ENCODE data around the gene LIPC.

The LIPC gene

DNA sequence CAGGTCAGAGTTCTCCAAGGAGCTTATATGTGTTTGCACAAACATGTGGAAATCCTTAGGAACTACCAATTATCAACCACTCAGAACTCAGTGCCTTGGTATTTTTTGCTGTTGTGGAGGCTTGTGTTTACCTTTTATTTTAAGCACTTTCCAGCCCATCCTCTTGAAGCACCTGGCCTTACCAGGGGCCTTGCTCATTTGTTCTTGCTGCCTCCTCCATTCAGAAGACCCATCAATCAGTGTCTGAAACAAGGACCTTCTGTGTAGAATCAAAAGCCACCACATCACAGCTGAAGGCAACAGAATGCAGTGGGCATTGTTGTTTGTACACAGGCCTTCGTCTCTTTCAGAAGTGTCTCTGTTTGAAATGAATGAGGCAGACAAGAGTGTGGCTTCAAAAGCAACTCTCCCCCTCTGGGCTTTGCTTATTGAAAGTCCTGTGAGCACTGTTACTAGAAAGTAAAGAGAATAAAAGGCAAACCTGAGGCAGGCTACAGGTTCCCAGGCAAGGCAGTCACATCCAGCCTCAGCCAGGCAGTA is 24.5 kb upstream of the LIPC start:
- DNase-seq: no peak

DNA sequence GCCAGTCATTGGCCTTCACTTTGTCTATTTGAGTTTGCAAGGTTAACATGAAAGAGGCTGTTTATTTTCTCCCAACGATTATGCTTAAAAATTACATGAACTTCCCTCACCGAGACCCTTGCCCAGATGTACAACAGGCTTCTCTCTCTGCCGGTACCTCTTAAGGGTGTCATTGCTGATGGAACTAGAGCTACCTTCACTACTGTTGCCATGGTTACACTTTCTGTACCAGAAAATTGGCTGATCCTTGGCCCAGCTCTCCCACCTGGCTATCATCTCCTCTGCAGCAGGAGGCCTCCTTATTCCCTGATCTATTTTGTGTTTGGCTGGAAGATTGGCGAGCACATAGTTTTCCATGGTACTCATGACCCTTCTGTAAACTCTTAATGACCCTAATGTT is 24.0 kb upstream of the LIPC start:
- DNase-seq: no peak

DNA sequence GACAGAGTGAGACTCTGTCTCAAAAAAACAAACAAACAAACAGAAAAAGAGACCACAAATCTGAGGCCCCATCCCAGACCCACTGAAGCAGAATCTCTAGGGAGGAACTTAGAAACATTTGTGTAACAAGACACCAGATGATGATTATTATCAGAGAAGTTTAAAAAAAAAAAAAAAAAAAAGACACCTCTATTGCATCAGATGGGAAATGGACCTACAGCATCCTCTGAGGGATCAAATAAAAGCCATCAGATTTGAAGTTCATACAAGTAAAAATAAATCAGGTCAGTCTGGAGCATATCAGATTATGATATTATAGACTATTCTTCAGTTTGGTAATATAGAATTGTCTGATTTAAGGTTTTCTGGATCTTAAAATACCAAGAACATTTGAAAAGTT is 21.9 kb upstream of the LIPC start:
- no peak for DNase-seq

DNA sequence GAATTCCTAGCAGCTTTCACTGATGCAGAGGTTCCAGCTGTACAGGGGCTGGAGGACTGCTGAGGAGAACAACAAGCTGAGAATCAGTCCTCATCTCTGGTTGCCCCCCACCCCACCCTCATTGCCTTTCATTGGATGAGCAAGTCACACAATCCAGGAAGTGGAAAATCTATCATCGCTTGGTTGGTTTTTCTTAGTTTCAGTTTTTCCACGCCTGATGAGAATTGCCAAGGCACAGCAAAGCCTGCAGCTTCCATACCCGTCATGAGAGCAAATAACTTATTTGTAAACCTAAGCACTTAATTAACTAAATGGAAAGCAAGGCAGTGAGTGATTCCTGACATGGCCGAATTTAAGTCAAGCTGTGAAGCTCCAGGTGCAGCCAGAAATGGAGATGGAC is 21.4 kb upstream of the LIPC start:
- DNase-seq: peak; percentile 66

DNA sequence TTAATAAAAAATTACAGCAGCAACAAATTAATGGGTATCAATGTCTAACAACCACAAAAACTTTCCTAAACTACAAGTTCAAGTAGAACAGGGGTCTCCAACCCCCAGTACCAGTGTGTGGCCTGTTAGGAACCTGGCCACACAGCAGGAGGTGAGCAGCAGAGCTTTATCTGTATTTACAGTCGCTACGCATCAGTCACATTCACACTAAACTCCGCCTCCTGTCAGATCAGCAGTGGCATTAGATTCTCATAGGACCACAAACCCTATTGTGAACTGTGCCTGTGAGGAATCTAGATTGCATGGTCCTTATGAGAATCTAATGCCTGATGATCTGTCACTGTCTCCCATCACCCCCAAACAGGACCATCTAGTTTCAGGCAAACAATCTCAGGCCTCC is 18.5 kb upstream of the LIPC start:
- no peak for DNase-seq

DNA sequence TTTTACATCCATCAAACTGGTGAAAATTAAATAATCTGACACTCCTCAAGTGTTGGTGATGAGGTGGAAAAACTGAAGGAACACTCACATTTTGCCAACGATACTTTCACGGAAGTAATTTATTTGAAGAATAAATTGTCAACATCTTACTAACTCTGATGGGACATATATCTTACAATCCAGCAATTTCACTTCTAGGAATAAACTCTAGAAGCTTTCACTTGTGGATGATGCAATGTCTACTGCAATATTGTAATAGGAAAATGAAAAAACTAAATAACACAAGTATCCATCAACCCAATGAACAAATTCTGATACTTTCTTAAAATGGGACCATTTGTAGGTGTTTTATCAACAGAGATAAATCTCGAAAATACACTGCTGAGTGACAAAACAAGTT is 16.2 kb upstream of the LIPC start:
- no peak for DNase-seq

DNA sequence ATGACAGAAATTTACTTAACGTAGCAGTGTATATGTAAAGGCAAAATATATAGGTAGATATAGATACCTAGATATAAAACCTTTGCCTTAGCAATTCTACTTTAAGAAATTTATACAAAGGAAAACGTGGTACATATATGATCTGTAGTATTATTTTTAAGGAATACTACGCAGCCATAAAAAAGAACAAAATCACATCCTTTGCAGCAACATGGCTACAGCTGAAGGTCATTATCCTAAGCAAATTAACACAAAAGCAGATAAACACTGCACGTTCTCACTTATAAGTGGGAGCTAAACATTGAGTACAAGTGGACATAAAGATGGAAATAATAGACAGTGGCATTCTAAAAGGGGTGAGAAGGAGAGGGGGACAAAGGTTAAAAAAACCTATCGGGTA is 14.8 kb upstream of the LIPC start:
- DNase-seq: no peak

DNA sequence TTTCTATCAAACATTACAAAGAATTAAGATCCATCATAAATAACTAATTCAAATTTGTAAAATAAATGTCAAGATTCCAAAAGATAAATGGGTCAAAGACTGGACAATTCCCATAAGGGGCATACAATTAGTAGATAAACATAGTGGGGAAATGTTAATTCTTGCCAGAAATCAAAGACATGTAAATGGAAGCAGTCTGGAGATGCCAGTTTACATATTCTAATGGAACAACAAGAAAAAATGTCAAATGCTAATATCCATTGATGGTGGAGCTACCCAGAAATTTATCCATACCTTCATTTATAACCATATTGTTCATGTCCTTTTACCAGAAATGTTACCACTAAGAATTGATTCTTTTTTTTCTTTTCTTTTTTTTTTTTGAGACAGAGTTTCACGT is 13.7 kb upstream of the LIPC start:
- no peak for DNase-seq

DNA sequence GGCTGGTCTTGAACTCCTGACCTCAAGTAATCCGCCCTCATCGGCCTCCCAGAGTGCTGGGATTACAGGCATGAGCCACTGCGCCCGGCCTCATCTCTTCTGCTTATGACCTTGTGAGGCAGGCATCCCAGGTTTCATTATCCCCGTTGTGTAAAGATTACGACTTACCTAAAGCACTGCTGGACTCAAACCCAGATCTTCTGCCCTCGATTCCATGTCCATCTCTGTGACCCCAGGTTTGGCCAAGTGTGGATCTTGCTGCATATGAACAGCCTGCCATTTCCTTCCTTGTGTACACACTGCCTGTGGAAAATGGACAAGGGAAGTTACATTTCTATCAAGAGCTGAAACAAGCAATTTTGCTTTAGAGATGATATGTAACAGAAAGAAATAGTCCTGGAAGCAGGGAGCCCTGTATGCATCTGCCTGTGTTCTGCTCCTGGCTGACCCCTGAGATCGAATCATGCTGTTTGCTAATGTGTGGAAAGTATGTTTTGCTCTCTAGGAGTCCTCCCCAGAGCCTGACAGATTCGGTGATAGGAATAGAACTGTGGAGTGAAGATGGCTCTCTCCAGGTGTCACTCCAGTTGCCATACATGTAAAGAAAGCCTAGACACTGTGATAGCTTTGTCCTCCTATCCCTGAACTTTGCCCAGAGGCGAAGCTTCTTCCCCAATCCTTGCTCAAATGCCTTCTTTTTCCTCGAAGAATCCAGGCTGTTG is 11.8 kb upstream of the LIPC start:
- DNase-seq: no peak

DNA sequence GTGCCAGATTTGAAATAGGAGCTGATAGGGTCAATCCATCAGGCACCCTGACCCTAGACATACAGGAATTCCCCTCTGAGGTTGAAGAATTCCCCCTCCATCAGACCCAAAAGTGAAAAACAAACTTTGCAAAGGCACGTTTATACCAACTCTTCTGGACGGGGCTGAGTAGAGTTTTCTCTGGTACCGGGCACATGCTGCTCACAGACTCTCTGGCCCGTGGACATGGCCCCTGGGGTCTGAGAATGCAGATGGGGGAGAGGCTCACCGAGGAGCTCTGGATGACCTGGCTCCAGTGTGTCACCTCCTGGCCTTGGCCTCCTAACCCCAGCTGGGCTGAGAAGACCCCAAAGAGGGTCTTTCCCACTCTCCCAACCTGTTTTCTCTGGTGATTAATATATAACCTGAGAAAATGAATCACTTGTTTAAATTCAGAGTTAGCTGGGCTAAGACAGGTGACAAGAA is 11.2 kb upstream of the LIPC start:
- DNase-seq: no peak

DNA sequence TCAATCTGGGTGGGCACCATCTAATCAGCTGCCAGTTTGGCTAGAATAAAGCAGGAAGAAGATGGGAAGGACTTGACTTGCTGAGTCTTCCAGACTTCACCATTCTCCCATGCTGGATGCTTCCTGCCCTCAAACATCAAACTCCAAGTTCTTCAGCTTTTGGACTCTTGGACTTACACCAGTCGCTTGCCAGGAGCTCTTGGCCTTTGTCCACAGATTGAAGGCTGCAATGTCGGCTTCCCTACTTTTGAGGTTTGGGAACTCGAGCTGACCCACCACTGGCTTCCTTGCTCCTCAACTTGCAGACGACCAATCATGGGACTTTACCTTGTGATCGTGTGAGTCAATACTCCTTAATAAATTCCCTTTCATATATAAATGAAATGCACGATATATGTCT is 8.6 kb upstream of the LIPC start:
- no peak for DNase-seq

DNA sequence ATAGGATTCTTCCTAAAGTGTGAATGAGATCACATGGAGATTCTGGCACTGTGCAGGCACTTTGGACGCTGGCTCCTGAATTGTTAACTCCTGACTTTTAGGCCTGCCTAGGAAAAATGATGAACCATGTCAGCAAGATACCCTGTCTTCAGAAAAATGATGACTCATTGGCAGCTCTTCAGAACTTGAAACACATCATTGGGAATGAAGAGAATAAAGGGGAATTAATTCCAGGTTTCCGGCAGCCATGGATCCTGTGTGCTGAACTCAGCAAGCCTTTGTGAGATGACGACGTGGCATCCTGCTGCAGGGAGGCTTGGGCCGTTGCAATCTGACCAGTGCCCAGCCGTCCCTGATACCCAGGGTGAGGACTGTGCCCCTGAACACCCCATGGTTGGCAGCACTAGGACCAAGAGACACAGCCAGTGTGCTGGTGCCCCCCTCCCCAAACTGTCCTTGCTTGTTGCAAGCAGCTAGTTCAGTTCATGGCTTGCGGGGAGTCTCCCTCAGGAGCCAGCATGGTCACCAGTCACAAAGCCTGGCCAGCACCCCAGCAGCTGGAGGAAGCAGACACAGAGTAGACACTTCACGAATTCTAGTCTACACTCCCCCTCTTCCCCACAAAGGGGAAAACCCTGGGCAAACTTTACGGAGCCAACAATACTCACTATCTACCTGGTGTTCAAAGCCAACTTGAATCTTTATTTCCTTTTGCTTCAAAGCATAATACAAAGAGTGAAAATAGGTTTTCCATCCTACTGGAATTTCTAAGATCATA is 7.8 kb upstream of the LIPC start:
- peak; percentile 95 for DNase-seq

DNA sequence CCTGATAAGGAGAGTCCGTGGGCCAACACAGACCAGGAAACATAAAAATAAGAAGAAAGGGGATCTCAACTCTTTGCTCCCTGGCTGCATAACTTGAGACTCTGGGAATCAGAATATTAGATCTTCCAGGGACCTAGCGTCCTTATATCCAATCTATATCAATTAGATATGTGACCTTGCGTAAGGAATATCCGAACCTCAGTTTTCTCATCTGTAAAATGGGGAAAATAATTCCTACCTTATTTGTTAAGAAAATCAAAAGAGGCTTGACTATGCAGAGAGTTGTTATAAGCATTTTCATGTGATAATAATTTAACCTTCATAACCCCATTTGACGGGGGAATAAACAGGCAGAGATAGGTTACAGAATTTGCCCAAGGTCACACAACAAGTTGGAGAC is 7.1 kb upstream of the LIPC start:
- DNase-seq: no peak

DNA sequence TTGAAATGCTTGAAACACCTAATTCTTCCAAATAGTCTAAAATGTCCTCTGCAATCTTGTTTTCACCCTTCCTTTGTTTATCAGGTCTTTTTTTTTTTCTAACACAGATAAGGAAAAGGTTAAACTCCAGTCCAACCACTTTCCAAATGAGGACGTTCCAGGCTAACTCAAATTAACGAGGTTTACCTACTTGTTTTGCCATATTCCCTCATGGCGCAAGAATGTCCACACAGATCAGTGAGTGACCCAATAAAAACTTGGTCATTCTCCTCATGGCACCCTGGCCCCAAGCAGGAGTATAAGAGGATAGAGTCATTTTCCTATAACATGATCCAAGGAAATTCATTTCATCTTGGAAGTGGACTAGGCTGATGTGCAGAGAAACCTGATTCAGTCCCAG is 6.6 kb upstream of the LIPC start:
- no peak for DNase-seq

DNA sequence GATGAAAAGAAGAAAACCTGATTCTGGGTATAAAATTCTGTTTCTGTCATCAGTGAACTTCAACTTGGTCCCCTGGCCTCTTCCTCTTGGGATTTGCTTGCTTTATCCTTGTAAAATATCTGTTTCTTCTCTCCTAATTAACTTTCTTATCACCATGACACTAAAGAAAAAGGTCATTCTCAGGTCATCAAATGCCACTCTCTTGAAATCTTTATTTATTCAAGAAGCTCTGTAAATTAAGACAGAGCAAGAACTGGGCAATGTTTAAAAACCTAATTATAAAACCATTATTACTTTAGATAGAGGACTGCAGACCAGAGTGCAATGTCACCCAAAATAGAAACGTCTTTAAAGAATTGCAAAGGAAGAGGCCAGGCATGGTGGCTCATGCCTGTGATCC is 6.0 kb upstream of the LIPC start:
- no peak for DNase-seq

DNA sequence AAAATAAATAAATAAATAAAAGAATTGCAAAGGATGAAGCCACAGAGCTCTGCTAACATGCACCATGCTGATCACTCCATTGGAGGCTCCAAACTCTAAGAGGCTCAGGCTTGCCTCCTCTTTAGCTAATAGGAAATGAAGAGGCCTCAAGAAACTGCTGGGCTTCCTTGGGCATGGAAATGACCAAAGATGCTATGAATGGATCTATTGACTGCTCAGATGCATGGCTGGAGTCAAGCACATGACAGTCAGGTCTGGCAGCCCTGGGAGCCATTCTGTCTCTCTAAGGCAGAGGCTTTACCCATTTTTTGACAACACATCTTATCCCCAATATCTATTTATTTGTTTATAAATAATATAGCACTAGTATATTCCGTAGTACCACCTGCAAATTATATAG is 5.3 kb upstream of the LIPC start:
- DNase-seq: no peak

DNA sequence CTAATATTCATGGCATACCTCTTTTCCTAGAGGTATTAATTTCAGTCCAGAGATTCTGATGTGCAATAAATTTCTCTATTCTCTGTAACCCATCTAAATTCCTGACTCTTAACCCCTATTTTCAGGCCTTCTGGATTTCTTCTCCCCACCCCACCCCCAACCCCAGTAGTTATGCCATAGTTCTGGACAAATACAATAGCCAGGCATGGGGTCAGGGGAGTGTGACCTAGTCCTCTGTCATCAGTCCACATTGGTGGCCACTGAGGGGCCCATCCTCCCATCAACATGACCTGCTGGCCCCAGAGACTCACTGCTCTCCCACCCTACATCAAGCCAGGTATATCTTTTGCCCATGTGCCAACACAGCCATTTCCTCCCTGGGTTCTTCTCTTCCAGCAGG is 3.8 kb upstream of the LIPC start:
- DNase-seq: no peak

DNA sequence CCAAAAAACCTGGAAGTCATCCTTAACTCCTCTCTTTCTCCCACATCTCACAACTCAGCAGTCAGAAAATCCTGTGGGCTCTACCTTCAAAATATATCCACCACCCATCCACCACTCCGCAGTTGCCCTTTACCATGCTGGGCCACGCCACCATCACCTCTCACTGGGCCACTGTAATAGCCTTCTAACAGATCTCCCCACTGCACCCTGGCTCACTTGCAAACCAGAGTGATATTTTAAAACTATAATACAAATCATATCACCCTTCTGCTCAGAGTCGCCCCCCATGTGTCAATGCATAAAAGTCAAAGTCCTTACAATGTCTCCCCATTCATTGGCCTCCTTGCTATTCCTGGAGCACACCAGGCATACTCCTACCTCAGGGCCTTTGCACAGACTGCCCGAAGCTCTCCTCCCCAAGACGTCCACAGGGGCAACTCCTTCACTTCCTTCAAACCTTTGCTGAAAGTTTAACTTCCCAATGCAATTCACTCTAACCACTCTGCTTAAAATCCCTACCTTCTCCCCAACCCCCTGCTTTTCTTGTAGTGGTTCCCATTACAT is 1.5 kb upstream of the LIPC start:
- no peak for DNase-seq

DNA sequence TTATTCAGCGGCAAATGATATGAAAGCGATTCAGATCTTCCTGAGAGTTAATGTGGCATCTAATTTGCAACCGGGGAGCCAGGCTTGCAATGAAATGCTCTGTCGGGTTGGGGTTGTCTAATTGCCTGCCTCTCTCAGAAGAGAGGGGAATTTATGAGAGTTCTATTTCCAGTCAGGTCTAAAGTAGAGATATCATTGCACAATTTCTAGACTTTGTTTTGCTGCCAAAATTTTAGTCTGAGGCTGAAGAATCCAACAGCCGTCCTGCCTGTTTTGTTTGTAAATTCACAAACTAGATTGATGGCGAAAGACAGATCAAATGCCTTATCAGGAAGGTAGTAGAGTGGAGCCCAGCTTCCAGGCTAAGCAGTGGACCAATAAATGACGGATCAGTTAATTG is 610 bp downstream of the LIPC start:
- DNase-seq: no peak

DNA sequence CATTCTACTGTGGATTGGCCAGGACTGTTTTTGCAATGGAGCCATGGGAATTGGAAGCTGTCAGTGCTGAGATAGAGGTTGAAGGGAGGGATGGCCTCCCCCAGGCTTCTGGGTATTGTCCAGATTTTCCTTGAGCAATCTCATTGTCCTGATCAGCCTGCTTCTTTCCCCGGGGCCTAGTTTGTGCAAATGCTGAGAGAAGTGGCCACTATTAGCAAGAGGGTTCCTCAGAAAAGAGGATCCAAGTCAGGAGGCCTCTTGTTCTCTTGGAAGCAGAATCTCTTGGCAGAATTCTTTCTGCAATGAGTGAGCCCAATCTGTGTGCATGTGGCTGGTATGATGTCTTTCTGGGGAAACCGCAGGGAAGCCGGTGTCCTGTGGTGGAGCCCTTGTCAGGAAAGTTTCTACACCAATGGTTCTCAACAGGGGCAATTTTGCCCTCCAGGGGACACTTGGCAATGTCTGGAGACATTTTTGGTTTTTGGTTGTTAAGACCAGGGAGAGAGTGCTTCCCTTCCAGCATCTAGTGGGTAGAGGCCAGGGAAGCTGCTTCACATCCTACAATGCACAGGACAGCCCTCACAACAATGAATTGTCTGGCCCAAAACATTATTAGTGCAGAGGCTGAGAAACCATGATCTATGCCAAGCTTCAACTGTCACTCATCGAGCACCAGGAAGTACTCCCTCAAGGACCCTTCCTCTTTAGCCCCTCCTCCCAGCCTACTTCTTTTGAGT is 2.0 kb downstream of the LIPC start:
- DNase-seq: no peak

DNA sequence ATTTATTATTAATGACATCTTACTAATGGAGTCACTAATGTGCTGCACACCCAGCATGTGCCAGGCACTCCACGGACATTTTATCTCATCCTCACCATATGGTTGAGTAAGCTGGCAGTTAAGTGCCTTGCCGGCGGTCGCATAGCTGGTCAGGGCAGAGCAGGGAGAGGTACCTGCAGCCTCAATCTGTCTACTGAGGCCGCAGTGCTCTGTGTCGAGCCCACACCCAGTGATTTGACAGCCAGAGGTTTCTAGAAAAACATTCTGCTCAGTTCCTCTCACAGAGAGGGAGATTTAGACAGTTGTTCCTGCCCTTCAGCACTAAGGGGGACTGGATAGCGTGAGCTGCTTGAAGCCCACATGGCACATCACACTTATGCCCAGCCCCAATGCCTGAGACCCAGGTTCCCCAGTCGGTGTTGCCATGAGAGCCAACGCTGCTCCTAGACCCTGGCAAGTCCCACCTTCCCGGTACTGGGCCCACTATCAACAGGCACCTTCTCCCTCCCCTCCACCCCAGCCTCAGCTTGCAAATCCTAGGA is 2.6 kb downstream of the LIPC start:
- DNase-seq: no peak

DNA sequence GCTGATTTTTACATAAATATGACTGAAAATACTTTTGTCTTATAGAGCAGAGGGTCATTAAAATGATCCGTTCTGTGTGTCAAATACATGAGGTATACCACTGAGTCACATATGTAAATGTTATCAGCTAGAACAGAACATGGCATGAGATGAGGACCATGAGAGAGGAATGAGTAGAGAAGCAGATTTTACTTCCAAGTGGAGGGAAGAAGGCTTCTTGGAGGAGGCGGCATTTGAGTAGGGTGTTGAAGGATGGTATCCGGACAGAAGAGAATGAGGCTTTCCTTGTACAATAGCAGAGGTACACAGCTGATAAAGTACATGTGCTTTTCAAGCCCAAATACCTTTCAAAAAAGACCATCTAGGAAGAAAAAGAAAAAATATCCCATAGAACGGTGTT is 4.8 kb downstream of the LIPC start:
- DNase-seq: no peak

DNA sequence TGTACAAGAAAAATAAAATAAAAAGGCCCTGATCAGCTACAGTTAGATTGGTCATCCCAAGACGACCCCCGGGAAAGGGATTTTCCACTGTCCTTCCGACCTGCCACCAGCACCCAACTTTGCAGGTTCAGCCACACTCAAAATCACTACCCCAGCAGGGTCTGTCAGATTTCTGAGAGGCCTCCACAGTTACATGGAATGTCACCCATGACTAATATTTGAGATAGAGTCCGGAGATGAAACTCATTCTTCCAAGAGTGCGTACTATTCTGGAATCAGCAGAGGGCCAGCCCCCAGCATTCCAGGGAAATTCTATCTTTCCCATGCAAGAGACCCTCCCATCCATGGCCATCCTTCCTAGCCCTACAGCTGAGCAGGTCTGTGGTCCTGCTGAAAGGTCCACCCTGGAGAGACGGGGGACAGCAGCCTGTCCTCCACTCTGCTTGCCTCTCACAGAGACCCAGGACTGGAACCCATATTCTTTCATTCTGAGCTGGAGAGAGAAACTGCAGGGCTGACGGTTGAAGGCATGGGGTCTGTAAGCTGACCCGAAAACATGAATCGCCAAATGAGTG is 5.8 kb downstream of the LIPC start:
- DNase-seq: no peak

All from fibroblast of skin of right biceps (primary cell).